Transverse colon (tissue), 4 donors: Measurements from ENCODE around the gene GRIN2C.

Source experiments
- CTCF ChIP-seq, 5 experiments: fragments of 200-600 bp in 3 of 5; fragments of 450-650 bp in 2 of 5; sonication (generic) in 3 of 5; IDR thresholded peaks; 1 replicate in 2 of 5; 2 replicates in 3 of 5; pipeline ENCODE4 v1.5.1; 2016 to 2017; ENCODE audit warnings: antibody characterized with exemption in 5 of 5, inconsistent platforms in 3 of 5, mild to moderate bottlenecking in 2 of 5, moderate library complexity in 1 of 5
- POLR2A ChIP-seq: fragments of 450-650 bp; IDR thresholded peaks from one replicate; pipeline ENCODE4 v1.6.1; 2016; ENCODE audit warnings: antibody characterized with exemption, mild to moderate bottlenecking, moderate library complexity
- POLR2AphosphoS5 ChIP-seq, 3 donors: sonication (generic); formaldehyde crosslinking; IDR thresholded peaks; one replicate each; pipeline ENCODE4 v1.6.1; 2016; ENCODE audit warnings: antibody characterized with exemption in 3 of 3

GRCh38 chr17:74875977-74876593, 16.4 kb upstream of the GRIN2C start:
- TF ChIP-seq CTCF (IDR thresholded peaks at IDR 0.05) (no peak), POLR2AphosphoS5 (IDR thresholded peaks at IDR 0.05) (no peak), POLR2A (no peak)
